H1 (cell line): ENCODE results near the gene SEC22B. TPM values are rescaled to one million over a fixed set of nuclear protein-coding genes. Genes with fewer than 3 reads are reported as not detected.
"Not testable (repeated sequence)": the region's sequence is repeated elsewhere in the genome, so short reads cannot be mapped to it uniquely, and the experiment has no call there.

Experiments
- CTCF ChIA-PET: fragments of 300-600 bp; sonication (Branson Sonifier 250); formaldehyde crosslinking; loops from one replicate; lab custom pipeline; 2021; ENCODE audit not compliant: partially characterized antibody; lab: Charles Lee
- POLR2A ChIA-PET: fragments of 300-600 bp; sonication (Branson Sonifier 250); formaldehyde crosslinking; loops from one replicate; lab custom pipeline; 2021; ENCODE audit warnings: inconsistent platforms; ENCODE audit not compliant: partially characterized antibody; lab: Charles Lee
- DNase-seq, 2 experiments: peaks; one replicate each; pipeline versions ENCODE4 v3.0.0 to v3.0.0-alpha.2; 2010 to 2022; ENCODE audit warnings: low spot score in 2 of 2, low read depth in 1 of 2, mixed read lengths in 1 of 2
- FAIRE-seq: peaks from 2 replicates; lab custom pipeline; 2011; peaks lifted over from hg19 to GRCh38; lab: Jason Lieb, UNC
- H2AFZ ChIP-seq: 2 replicates; pipeline ENCODE4 v1.8.1; 2012; ENCODE audit warnings: low read length, inconsistent platforms
- H2AK5ac ChIP-seq: 2 replicates; pipeline ENCODE4 v1.6.1; 2013; ENCODE audit warnings: low read depth, low read length
- H2BK120ac ChIP-seq: replicated peaks from 2 replicates; pipeline ENCODE3; 2013; ENCODE audit warnings: low read depth, low read length, inconsistent platforms
- H2BK12ac ChIP-seq: 2 replicates; pipeline ENCODE4 v1.6.1; 2013; ENCODE audit warnings: low read depth, low read length
- H2BK15ac ChIP-seq: 2 replicates; pipeline ENCODE4 v1.6.1; 2013; ENCODE audit warnings: low read length
- H2BK20ac ChIP-seq: 2 replicates; pipeline ENCODE4 v1.6.1; 2013; ENCODE audit warnings: low read length
- H2BK5ac ChIP-seq: 2 replicates; pipeline ENCODE4 v1.6.1; 2013; ENCODE audit warnings: low read depth, low read length
- H3K14ac ChIP-seq: 2 replicates; pipeline ENCODE4 v1.6.1; 2013; ENCODE audit warnings: inconsistent platforms; ENCODE audit not compliant: insufficient read length
- H3K18ac ChIP-seq: 2 replicates; pipeline ENCODE4 v1.6.1; 2013; ENCODE audit warnings: low read length; ENCODE audit errors: extremely low read depth
- H3K23ac ChIP-seq: 2 replicates; pipeline ENCODE4 v1.6.1; 2013; ENCODE audit warnings: inconsistent platforms; ENCODE audit not compliant: insufficient read length
- H3K23me2 ChIP-seq: 2 replicates; pipeline ENCODE4 v1.6.1; 2013; ENCODE audit warnings: low read depth, low read length
- H3K27ac ChIP-seq: 2 replicates; pipeline ENCODE4 v1.6.1; 2011; ENCODE audit warnings: low read depth, low read length, inconsistent platforms
- H3K27me3 ChIP-seq, 4 experiments: replicated peaks in 1 of 4; 1 replicate in 1 of 4; 2 replicates in 3 of 4; pipeline versions ENCODE4 v1.6.1 to v1.8.1; 2011 to 2013; ENCODE audit warnings: low read length in 3 of 4, mild to moderate bottlenecking in 3 of 4, inconsistent platforms in 2 of 4, mixed read lengths in 2 of 4, moderate library complexity in 1 of 4; ENCODE audit not compliant: control insufficient read depth in 3 of 4, insufficient read depth in 3 of 4; ENCODE audit errors: extremely low read depth in 1 of 4
- H3K36me3 ChIP-seq, 4 experiments: 2 replicates each; pipeline versions ENCODE4 v1.6.1 to v1.8.1; 2011 to 2013; ENCODE audit warnings: mild to moderate bottlenecking in 4 of 4, low read length in 3 of 4, moderate library complexity in 2 of 4, control low read depth in 1 of 4, inconsistent platforms in 1 of 4; ENCODE audit not compliant: insufficient read depth in 4 of 4, control insufficient read depth in 2 of 4
- H3K4ac ChIP-seq: replicated peaks from 2 replicates; pipeline ENCODE3; 2013; ENCODE audit warnings: low read length, low read depth, mixed read lengths, inconsistent platforms; ENCODE audit not compliant: insufficient read length
- H3K4me1 ChIP-seq, 4 experiments: replicated peaks in 1 of 4; 1 replicate in 1 of 4; 2 replicates in 3 of 4; pipeline versions ENCODE4 v1.6.1 to v1.8.1; 2011 to 2013; ENCODE audit warnings: low read length in 3 of 4, inconsistent platforms in 2 of 4, mixed read lengths in 1 of 4; ENCODE audit not compliant: insufficient read depth in 4 of 4, control insufficient read depth in 3 of 4
- H3K4me2 ChIP-seq, 2 experiments: 2 replicates each; pipeline versions ENCODE4 v1.6.1 to v1.8.1; 2011 to 2013; ENCODE audit warnings: low read depth in 2 of 2, low read length in 2 of 2, control low read depth in 1 of 2, inconsistent platforms in 1 of 2, mild to moderate bottlenecking in 1 of 2; ENCODE audit not compliant: insufficient read depth in 1 of 2
- H3K4me3 ChIP-seq, 4 experiments: fragments of 200-600, 300-600 bp in 1 of 4; sonication (generic), shearing (Covaris generic), sonication (Bioruptor Twin) in 1 of 4; 2 replicates each; pipeline versions ENCODE4 v1.5.1 to v1.8.1; 2011 to 2016; ENCODE audit warnings: low read length in 4 of 4, low read depth in 3 of 4, control low read depth in 2 of 4, inconsistent platforms in 2 of 4, mild to moderate bottlenecking in 2 of 4, mixed read lengths in 1 of 4, moderate library complexity in 1 of 4; ENCODE audit not compliant: insufficient read depth in 2 of 4; ENCODE audit errors: extremely low read depth in 1 of 4
- H3K56ac ChIP-seq: replicated peaks from 2 replicates; pipeline ENCODE3; 2013; ENCODE audit warnings: low read depth, mild to moderate bottlenecking, mixed read lengths, low read length, inconsistent platforms; ENCODE audit not compliant: insufficient read length
- H3K79me1 ChIP-seq: 2 replicates; pipeline ENCODE4 v1.6.1; 2013; ENCODE audit warnings: low read depth, low read length, control low read depth
- H3K79me2 ChIP-seq, 2 experiments: 2 replicates each; pipeline versions ENCODE4 v1.6.1 to v1.8.1; 2012 to 2013; ENCODE audit warnings: low read length in 2 of 2, mild to moderate bottlenecking in 2 of 2, inconsistent platforms in 1 of 2; ENCODE audit not compliant: insufficient read depth in 2 of 2, control insufficient read depth in 1 of 2
- H3K9ac ChIP-seq, 4 experiments: replicated peaks in 1 of 4; 1 replicate in 1 of 4; 2 replicates in 3 of 4; pipeline versions ENCODE4 v1.6.1 to v1.8.1; 2011 to 2013; ENCODE audit warnings: low read depth in 3 of 4, low read length in 3 of 4, control low read depth in 2 of 4, mild to moderate bottlenecking in 2 of 4, moderate library complexity in 2 of 4, inconsistent platforms in 1 of 4; ENCODE audit errors: extremely low read depth in 1 of 4
- H3K9me3 ChIP-seq, 2 experiments: 2 replicates each; pipeline versions ENCODE4 v1.6.1 to v1.8.1; 2012 to 2013; ENCODE audit warnings: mild to moderate bottlenecking in 2 of 2, moderate library complexity in 2 of 2, control low read depth in 1 of 2, inconsistent platforms in 1 of 2, low read depth in 1 of 2, low read length in 1 of 2, mixed read lengths in 1 of 2; ENCODE audit not compliant: insufficient read depth in 2 of 2
- H4K20me1 ChIP-seq, 2 experiments: replicated peaks in 1 of 2; 2 replicates each; pipeline versions ENCODE3 to v1.8.1; 2011 to 2013; ENCODE audit warnings: inconsistent platforms in 2 of 2, low read length in 2 of 2, mild to moderate bottlenecking in 1 of 2; ENCODE audit not compliant: insufficient read depth in 2 of 2, control insufficient read depth in 1 of 2
- H4K5ac ChIP-seq: 2 replicates; pipeline ENCODE4 v1.6.1; 2013; ENCODE audit warnings: low read length, low read depth, mixed read lengths, inconsistent platforms; ENCODE audit not compliant: insufficient read length
- H4K8ac ChIP-seq: 2 replicates; pipeline ENCODE4 v1.8.0; 2013; ENCODE audit warnings: mild to moderate bottlenecking, moderate library complexity, low read length, inconsistent platforms; ENCODE audit not compliant: insufficient read depth; ENCODE audit errors: extremely low read depth
- H4K91ac ChIP-seq: replicated peaks from 2 replicates; pipeline ENCODE3; 2013; ENCODE audit warnings: low read length, mixed read lengths, inconsistent platforms; ENCODE audit not compliant: insufficient read length
- CREB1 ChIP-seq: IDR thresholded peaks from 2 replicates; pipeline ENCODE4 v1.6.1; 2012; ENCODE audit warnings: inconsistent platforms
- EP300 ChIP-seq, 2 experiments: IDR thresholded peaks; 1 replicate in 1 of 2; 2 replicates in 1 of 2; pipeline ENCODE4 v1.6.1; 2011 to 2012; ENCODE audit warnings: low read depth in 2 of 2, low read length in 2 of 2, mild to moderate bottlenecking in 2 of 2, borderline replicate concordance in 1 of 2, inconsistent platforms in 1 of 2, moderate library complexity in 1 of 2
- GTF2F1 ChIP-seq: IDR thresholded peaks from 2 replicates; pipeline ENCODE4 v1.6.1; 2012; ENCODE audit warnings: low read depth, low read length, improper control_type of control experiment, borderline replicate concordance
- HDAC2 ChIP-seq, 2 experiments: fragments of 300-600 bp in 1 of 2; sonication (generic) in 1 of 2; IDR thresholded peaks; 2 replicates each; pipeline ENCODE4 v1.6.1; 2011 to 2012; ENCODE audit warnings: low read depth in 2 of 2, low read length in 2 of 2, mild to moderate bottlenecking in 2 of 2, moderate library complexity in 2 of 2, borderline replicate concordance in 1 of 2, inconsistent platforms in 1 of 2
- HDAC6 ChIP-seq: IDR thresholded peaks from one replicate; pipeline ENCODE4 v1.7.1; 2012; ENCODE audit warnings: low read depth, mild to moderate bottlenecking, inconsistent platforms, low read length, moderate library complexity
- NANOG ChIP-seq: IDR thresholded peaks from 2 replicates; pipeline ENCODE4 v1.6.1; 2011; ENCODE audit warnings: low read length, low read depth, mild to moderate bottlenecking, inconsistent platforms; ENCODE audit not compliant: insufficient read depth, poor library complexity, severe bottlenecking
- NRF1 ChIP-seq: IDR thresholded peaks from 2 replicates; pipeline ENCODE4 v1.6.1; 2011; ENCODE audit warnings: mild to moderate bottlenecking, low read depth, low read length, improper control_type of control experiment
- SIN3A ChIP-seq, 2 experiments: IDR thresholded peaks in 1 of 2; conservative IDR thresholded peaks in 1 of 2; 2 replicates each; pipeline ENCODE4 v1.6.1; 2011 to 2012; ENCODE audit warnings: low read length in 2 of 2, improper control_type of control experiment in 1 of 2, low read depth in 1 of 2, mild to moderate bottlenecking in 1 of 2
- SIX5 ChIP-seq: IDR thresholded peaks from 2 replicates; pipeline ENCODE4 v1.6.1; 2011; ENCODE audit warnings: mild to moderate bottlenecking, low read depth, low read length
- TAF1 ChIP-seq: IDR thresholded peaks from 2 replicates; pipeline ENCODE4 v1.6.1; 2011; ENCODE audit warnings: mild to moderate bottlenecking, low read depth, low read length
- WGBS, 2 experiments: shearing (Covaris generic) in 1 of 2; methylation state at CpG; one replicate each; pipeline versions ENCODE4 v1.1.6 to v1.1.7; 2013 to 2015; ENCODE audit warnings: low lambda C conversion rate in 2 of 2, mixed read lengths in 2 of 2, inconsistent platforms in 1 of 2, low coverage in 1 of 2, missing lambda C conversion rate in 1 of 2; ENCODE audit not compliant: insufficient replicate concordance in 2 of 2, insufficient coverage in 1 of 2, insufficient read length in 1 of 2; ENCODE audit errors: extremely low coverage in 1 of 2, missing lambda C conversion rate in 1 of 2; 5-methylcytosine and 5-hydroxymethylcytosine counted together
- polyA plus RNA-seq, 7 experiments: library from polyadenylated mRNA; depleted of rRNA in 3 of 7; stranded (reverse) in 5 of 7; unstranded in 2 of 7; fragments of >200 nt in 5 of 7; fragments of 200-250 nt in 2 of 7; gene quantifications; 1 replicate in 5 of 7; 2 replicates in 1 of 7; 4 replicates in 1 of 7; pipeline versions ENCODE4 v1.2.1 to v1.2.3, GENCODE V29; 2011 to 2013; ENCODE audit warnings: missing spikeins in 2 of 7, mixed read lengths in 2 of 7
- total RNA-seq: library from RNA; stranded (reverse); fragmentation: NEBNext Ultra II Directional; extraction: Animal tissue kit (Norgen Biotek cat#: 25700); gene quantifications from 2 replicates; pipeline ENCODE4 v1.2.1, GENCODE V29; 2021

SEC22B gene
- total and polyA plus RNA-seq, 2 of the 8 experiments (the other 6 are each of a cell fraction or from before 2014, with no cell fraction given): 5.6 to 11.6 TPM

- peak; percentile 48 for TF ChIP-seq NANOG
- TF ChIP-seq EP300 (IDR thresholded peaks at IDR 0.05; ENCODE audit: borderline replicate concordance in 1 of 2, low read depth in 2 of 2, low read length in 2 of 2): peak; percentile 6 to 85; a peak in 2 of 3 replicates
- TF ChIP-seq NRF1: no peak
- 0 out of 4 replicates have a peak, but pooled peaks of 1 of the 2 experiments have one; percentile 35 for TF ChIP-seq HDAC2 (IDR thresholded peaks at IDR 0.05; ENCODE audit: borderline replicate concordance in 1 of 2, low read depth in 2 of 2, low read length in 2 of 2)
- no peak for TF ChIP-seq HDAC6
- peak; percentile 93 to 95 for TF ChIP-seq SIN3A (conservative IDR thresholded peaks at IDR 0.05 in 1 of 2, IDR thresholded peaks at IDR 0.05 in 1 of 2; ENCODE audit: low read depth in 1 of 2, low read length in 2 of 2)
- TF ChIP-seq GTF2F1: peak; percentile 45; the same call in 1 of the 2 replicates
- TF ChIP-seq SIX5: peak; percentile 42; the same call in 1 of the 2 replicates
- peak; percentile 92 for TF ChIP-seq TAF1
- TF ChIP-seq CREB1: peak; percentile 77; the same call in 1 of the 2 replicates
Measured at GRCh38 chr1:120176092-120176855, at the start of gene SEC22B (continued).

GRCh38 chr1:120217933-120218332 is 41.6 kb upstream of the SEC22B start:
- H3K9ac ChIP-seq, DNase-seq, H3K36me3 ChIP-seq, CTCF ChIA-PET, H3K18ac ChIP-seq, H3K27me3 ChIP-seq, H2AK5ac ChIP-seq, H3K79me1 ChIP-seq, H3K27ac ChIP-seq, H3K23me2 ChIP-seq, H2BK12ac ChIP-seq, H3K4me3 ChIP-seq, H2AFZ ChIP-seq, H4K5ac ChIP-seq, H3K9me3 ChIP-seq, H2BK20ac ChIP-seq, H2BK15ac ChIP-seq, H2BK5ac ChIP-seq, H3K56ac ChIP-seq, POLR2A ChIA-PET, H4K20me1 ChIP-seq, H3K79me2 ChIP-seq, H3K4me1 ChIP-seq, H3K14ac ChIP-seq, H4K8ac ChIP-seq, FAIRE-seq, H3K23ac ChIP-seq, H2BK120ac ChIP-seq, H3K4ac ChIP-seq, H3K4me2 ChIP-seq, H4K91ac ChIP-seq: not testable (repeated sequence)
- WGBS, 2 experiments: 93% methylated on average over 2 of the region's 2 CpGs; no CpG with 5 or more reads in 1 of the 2 experiments
